HG03520 (cell line): ENCODE measurements around the gene BACE2.
"Not testable (repeated sequence)": the region's sequence is repeated elsewhere in the genome, so short reads cannot be mapped to it uniquely, and the experiment has no call there.

Experiments used
- ATAC-seq: cut with Tn5 transposase; IDR thresholded peaks from one replicate; pipeline ENCODE4 v1.9.1; 2021; ENCODE audit warnings: mild to moderate bottlenecking, moderate library complexity; ENCODE audit not compliant: unreplicated experiment

The BACE2 gene

GRCh38 chr21:41182547-41182946 is 14.6 kb downstream of the BACE2 start:
- ATAC-seq: no peak

GRCh38 chr21:41183575-41183974 is 15.6 kb downstream of the BACE2 start:
- no peak for ATAC-seq

- no peak for ATAC-seq
Measured at GRCh38 chr21:41185802-41186201, 17.8 kb downstream of the BACE2 start.

GRCh38 chr21:41186755-41187536 is 19.0 kb downstream of the BACE2 start:
- ATAC-seq: no peak

GRCh38 chr21:41187537-41188025 is 19.6 kb downstream of the BACE2 start:
- no peak for ATAC-seq

GRCh38 chr21:41188486-41189149 is 20.7 kb downstream of the BACE2 start:
- ATAC-seq: no peak

- no peak for ATAC-seq
Measured at GRCh38 chr21:41189150-41189745, 21.3 kb downstream of the BACE2 start.

- not testable (repeated sequence) for ATAC-seq
Measured at GRCh38 chr21:41192552-41192951, 24.6 kb downstream of the BACE2 start.

- ATAC-seq: no peak
Measured at GRCh38 chr21:41195311-41195710, 27.4 kb downstream of the BACE2 start.

- no peak for ATAC-seq
Measured at GRCh38 chr21:41196993-41197392, 29.0 kb downstream of the BACE2 start.

GRCh38 chr21:41197582-41197981 is 29.6 kb downstream of the BACE2 start:
- no peak for ATAC-seq

GRCh38 chr21:41198647-41199046 is 30.7 kb downstream of the BACE2 start:
- ATAC-seq: not testable (repeated sequence)

- no peak for ATAC-seq
Measured at GRCh38 chr21:41199123-41199522, 31.2 kb downstream of the BACE2 start.

GRCh38 chr21:41199588-41199987 is 31.6 kb downstream of the BACE2 start:
- ATAC-seq: no peak

GRCh38 chr21:41201385-41201784 is 33.4 kb downstream of the BACE2 start:
- no peak for ATAC-seq

GRCh38 chr21:41204736-41205135 is 36.8 kb downstream of the BACE2 start:
- no peak for ATAC-seq

- no peak for ATAC-seq
Measured at GRCh38 chr21:41207401-41208375, 39.7 kb downstream of the BACE2 start.

- no peak for ATAC-seq
Measured at GRCh38 chr21:41208376-41208763, 40.4 kb downstream of the BACE2 start.

GRCh38 chr21:41209016-41209619 is 41.2 kb downstream of the BACE2 start:
- ATAC-seq: no peak

GRCh38 chr21:41210426-41211059 is 42.6 kb downstream of the BACE2 start:
- ATAC-seq: no peak
